Effector CD8-positive, alpha-beta T cell (primary cell): ENCODE measurements around the gene DEAF1.

Experiments
- DNase-seq: peaks from one replicate; lab custom pipeline; 2025; lab: John Stamatoyannopoulos, UW

Gene DEAF1

DNA sequence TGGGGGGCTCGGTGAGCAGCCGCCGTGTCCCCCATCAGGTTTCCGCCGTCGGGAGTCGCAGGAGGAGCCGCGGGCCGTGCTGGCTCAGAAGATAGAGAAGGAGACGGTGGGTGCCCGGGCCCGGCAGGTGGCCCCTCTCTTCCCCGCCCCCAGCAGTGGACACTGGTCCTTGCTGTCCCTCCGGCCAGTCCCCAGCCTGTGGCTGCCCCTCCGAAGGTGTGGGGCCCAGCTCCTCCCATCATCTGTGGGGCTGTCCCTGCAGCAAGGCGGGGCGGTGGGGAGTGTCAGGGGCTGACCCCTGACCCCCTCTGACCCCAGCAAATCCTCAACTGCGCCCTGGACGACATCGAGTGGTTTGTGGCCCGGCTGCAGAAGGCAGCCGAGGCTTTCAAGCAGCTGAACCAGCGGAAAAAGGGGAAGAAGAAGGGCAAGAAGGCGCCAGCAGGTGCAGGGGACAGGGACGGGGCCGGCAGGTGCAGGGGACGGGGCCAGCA is 26.3 kb upstream of the DEAF1 start:
- DNase-seq = no peak

DNA sequence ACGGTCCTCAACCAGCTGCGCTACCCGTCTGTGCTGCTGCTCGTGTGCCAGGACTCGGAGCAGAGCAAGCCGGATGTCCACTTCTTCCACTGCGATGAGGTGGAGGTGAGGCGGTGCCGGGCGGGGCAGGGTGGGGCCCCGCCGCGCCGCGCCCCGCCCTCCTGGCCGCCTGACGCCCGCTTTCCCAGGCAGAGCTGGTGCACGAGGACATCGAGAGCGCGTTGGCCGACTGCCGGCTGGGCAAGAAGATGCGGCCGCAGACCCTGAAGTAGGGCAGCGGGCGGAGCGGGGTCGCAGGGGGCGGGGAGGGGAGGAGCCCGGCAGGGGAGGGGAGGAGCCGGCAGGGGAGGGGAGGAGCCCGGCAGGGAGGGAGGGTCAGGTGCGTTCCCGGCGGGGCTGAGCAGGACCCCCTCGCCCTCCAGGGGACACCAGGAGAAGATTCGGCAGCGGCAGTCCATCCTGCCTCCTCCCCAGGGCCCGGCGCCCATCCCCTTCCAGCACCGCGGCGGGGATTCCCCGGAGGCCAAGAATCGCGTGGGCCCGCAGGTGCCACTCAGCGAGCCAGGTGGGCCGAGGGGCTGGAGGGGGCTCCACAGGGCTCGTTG is 25.7 kb upstream of the DEAF1 start:
- no peak for DNase-seq

DNA sequence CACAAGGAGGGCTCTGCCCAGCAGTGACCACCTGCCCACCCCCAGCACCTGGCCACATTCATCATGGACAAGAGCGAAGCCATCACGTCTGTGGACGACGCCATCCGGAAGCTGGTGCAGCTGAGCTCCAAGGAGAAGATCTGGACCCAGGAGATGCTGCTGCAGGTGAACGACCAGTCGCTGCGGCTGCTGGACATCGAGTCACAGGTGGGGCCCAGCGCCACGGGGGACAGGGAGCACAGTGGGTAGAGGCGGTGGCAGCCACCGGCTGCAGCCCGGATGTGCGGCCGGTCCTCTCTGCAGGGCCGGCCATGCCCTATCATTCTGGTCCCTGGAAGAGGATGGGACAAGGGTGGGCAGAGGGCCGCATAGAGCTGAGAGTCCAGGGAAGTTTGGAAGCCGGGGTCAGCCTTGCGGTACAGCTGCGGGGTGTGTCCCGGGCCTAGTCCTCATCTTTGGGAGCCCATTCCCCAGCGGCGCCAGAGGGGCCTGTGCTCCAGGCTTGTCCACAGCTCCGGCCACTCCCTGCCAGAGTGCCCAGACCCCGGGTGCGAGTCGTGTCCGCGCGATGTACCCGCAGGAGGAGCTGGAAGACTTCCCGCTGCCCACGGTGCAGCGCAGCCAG is 25.1 kb upstream of the DEAF1 start:
- DNase-seq = no peak

GRCh38 chr11:719214-720016 is 24.4 kb upstream of the DEAF1 start:
- no peak for DNase-seq

- DNase-seq = no peak
These were observed 19.4 kb upstream of the DEAF1 start for GRCh38 chr11:714436-714835.

GRCh38 chr11:709109-709997 is 14.3 kb upstream of the DEAF1 start:
- DNase-seq = no peak

DNA sequence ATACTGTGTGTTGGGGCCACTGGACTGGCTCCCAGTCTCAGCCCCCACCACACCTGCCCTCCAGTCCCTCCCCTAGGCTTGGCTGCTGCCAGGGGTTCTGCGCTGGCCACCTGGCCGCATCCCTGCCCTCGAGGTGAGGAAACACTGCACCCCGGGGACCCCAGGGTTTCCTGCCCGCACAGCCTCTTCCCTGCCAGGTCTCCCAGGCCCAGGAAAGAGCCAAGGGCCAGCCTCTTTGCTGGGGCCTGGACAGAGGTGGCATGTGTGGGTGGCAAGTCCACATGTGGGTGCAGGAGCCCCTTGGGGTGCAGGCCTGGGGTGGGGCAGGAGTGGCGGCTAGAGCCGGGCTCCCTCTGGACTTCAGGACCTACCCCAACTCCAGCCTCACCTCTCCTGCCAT is 13.5 kb upstream of the DEAF1 start:
- DNase-seq = no peak

- no peak for DNase-seq
These were observed 12.9 kb upstream of the DEAF1 start for GRCh38 chr11:707817-708420.

DNA sequence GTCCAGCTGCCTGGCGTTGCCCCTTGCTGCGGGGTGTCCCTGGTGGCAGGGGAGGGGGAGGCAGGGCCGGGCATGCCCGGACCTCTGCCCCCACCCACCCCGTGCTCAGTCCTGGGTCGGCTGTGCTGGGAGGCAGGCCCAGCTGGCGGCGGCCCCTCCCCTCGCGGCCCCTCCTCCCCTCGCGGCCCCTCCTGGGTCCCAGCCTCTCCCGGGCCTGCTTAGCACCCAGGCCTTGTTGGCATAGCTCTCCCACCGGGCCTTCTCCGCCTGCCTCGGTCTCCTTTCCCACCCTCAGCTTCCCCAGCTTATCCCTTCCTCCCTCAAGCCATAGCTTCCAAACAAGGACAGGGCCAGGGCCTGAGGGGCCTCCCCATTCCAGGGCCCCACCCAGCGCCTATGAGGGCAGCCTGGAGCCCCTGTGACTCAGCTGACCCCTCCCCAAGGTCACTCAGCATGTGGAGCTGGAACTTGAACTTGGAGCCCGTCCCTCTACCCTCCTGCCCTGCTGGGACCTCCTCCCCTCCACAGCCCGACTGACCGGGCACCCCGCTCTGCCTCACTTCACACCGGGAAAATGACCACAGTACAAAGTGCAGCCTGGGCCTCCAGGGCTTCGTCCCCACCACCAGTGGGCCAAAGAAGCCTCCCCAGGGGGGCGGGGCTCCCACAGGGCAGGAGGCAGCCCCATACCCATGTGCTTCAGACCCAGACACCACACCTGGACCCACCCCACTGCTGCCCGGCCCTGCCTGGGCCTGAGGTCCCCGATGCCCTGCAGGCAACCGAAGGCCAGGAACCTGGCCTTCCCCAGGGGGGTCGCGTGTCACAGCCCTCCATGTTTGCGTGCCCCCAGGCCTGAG is 12.2 kb upstream of the DEAF1 start:
- no peak for DNase-seq

- DNase-seq = no peak
These were observed 11.5 kb upstream of the DEAF1 start for GRCh38 chr11:706439-706956.

DNA sequence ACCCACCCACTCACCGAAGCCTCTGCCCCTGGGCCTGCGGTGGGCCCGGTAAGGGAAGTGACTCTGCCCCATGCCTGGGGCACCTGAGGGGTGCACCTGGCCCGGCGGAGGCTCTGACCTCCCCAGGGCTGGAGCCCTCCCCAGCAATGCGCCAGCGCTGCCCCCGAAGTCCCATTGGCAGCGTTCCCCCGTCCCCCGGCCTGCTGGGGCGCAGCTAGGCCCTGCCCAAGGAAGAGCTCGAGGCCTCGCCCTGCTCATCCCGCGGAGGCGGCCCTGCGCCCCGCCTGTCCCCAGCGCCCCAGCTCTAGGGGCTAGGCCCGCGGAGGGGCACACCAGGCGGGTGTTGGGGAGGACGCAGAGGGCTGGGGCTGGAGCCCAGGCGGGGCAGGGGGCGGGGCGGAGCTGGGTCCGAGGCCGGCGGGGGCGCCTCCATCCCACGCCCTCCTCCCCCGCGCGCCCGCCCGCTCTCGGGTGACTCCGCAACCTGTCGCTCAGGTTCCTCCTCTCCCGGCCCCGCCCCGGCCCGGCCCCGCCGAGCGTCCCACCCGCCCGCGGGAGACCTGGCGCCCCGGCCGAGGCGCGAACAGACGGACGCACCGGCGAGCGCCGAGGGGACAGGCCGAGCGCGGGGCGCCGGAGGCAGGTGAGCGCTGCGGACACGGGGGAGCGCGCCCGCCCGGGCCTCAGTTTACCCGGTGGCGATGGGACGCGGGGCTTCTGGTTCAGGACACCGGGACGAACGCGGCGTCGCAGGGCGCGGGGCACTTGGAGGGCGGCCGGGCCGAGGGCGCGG is 10.8 kb upstream of the DEAF1 start, which contains the start of gene EPS8L2:
Gene EPS8L2, plus strand, starts transcription at position 586 of the 793 bp plus-strand sequence. CDS start 3,177 bp downstream, outside the sequence.
- DNase-seq = no peak

- DNase-seq = no peak
These were observed 10.0 kb upstream of the DEAF1 start for GRCh38 chr11:704781-705645.

DNA sequence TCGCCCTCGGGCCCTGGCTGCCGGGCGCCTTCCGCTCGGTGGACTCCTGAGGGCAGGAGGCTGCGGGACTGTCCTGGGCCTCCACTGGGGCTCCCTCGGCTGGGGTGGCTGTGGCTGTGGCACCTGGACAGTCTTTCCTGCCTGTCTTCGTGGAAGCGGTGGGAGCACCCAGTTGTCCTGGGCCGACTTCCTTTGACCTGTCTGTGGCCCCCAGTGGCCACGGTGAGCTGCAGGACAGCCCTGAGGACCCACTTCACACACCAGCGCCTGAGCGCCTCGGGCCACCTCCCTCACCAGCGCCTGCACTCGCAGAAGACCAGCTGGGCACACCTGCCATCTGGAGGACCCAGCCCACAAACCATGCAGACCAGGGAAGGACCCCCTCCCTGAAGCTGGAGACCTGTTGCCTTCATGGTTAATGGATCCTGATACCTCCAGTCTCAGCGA is 9.2 kb upstream of the DEAF1 start:
- no peak for DNase-seq

GRCh38 chr11:703506-703905 is 8.5 kb upstream of the DEAF1 start:
- no peak for DNase-seq

DNA sequence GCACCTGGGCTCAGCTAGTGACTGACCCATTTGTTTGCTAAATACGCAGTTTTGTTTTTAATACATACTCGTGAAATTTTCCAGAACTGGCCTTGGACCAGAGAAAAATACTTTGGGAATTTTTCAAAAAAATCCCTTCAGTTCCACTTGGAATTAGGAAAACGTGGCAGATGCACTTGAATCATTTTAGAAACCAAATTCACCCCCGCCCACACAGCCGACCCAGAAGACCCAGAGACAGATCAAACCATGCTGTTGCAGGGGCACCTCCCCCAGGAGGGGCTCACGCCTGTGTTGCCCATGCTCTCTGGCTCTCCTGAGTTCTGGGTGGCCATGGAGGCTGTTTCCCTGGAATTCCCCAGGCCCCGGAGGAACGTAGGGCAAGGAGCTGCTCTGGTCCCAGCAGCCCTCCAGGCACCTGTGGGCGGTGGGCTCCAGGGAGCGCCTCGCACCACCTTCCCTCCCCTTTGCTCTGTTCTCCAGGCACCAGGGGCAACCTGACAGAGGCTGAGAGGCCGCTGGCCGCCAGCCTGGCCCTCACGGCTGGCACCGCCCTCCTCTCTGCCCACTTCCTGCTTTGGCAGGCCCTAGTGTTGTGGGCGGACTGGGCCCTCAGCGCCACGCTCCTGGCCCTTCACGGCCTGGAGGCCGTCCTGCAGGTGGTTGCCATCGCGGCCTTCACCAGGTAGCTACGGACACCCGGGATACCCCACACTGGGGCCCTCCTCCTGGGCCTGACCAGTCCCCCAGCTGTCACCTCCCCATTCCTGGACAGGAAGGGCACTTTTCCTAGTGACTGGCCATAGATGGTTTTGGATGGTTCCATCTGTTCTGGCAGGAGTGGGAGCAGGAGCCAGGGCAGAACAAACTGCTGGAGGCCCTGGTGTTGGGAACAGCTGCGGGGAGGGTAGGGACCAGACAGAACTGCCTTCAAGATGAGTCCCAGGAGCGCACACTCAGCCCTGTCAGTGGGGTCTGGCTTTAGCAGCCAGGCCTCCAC is 7.7 kb upstream of the DEAF1 start:
- DNase-seq = no peak

- no peak for DNase-seq
These were observed 6.9 kb upstream of the DEAF1 start for GRCh38 chr11:701741-702461.
